Measurements from ENCODE around the gene PGAP6. TPM values are rescaled to one million over a fixed set of nuclear protein-coding genes. Genes with fewer than 3 reads are reported as not detected.

PGAP6 gene
- total and polyA plus RNA-seq, 2 of the 4 experiments (the other 2 are of a cell fraction), result 49.1 to 124 TPM

DNA sequence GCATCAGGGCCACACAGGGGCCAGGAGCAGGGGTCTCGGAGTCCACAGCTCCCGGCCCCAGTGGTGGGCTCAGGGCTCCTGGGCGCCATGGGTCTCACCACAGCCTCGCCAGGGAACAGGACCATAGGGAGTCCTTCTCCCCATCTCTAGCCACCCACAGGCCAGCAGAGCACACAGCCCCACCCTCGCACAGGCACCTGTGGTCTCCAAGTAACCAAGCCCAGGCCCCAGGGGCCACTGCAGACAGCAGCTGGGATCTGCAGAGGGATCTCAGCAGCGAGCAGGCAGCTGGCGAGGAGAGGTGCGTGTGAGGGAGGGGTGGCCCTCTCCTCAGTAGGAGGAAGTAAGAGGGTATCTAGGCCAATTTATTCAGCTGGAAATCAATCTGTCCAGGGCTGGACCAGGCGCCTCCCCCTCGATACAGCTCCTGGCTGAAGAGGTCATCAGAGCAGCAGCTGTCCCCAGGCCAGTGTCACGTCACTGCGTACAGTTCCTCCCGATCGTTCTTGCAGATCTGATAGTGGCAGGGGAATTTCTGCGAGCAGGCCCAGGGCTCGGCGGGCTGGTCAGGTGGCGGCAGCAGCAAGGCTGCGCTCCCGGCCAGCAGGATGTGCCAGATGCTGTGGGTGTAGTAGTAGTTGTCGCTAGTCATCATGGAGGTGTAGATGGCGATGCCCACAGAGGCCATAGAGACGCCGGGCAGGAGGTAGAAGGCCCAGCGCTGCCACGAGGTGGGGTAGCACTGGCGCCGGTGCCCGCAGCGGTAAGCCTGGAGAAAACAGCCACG lies 10.1 kb downstream of the PGAP6 start:
- Histone ChIP-seq H4K91ac (ENCODE audit: insufficient read depth, low read depth, low read length) (no peak overlapping the region), H4K5ac (ENCODE audit: low read depth, low read length) (no peak overlapping the region), H2AFZ (replicated peaks; ENCODE audit: low read length, poor library complexity) (no peak overlapping the region), H3K9ac (ENCODE audit: low read depth, low read length) (no peak overlapping the region), H3K9me1 (ENCODE audit: insufficient read depth, low read length) (no peaks in the 10 kb centered on the region), H3K4ac (ENCODE audit: low read depth, low read length) (no peak overlapping the region), H4K20me1 (ENCODE audit: insufficient read depth, low read length) (no peaks in the 10 kb centered on the region), H2BK15ac (ENCODE audit: low read depth, low read length) (no peak overlapping the region), H2BK120ac (ENCODE audit: low read depth, low read length) (no peak overlapping the region), H3K4me2 (ENCODE audit: low read depth, low read length) (no peak overlapping the region), H3K4me3 (ENCODE audit: insufficient read depth, low read depth, low read length) (no peak overlapping the region), H3K18ac (ENCODE audit: low read depth, low read length) (no peak overlapping the region), H3K36me3 (ENCODE audit: control insufficient read depth, insufficient read depth, low read length) (peaks cover 76% of the 10 kb centered on the region), H3K56ac (ENCODE audit: extremely low read depth, insufficient read depth, low read length) (no peak overlapping the region), H2AK5ac (ENCODE audit: low read depth, low read length) (no peak overlapping the region), H2BK20ac (ENCODE audit: low read depth, low read length) (no peak overlapping the region), H3K4me1 (ENCODE audit: control insufficient read depth, insufficient read depth, low read length) (peaks cover 7% of the 10 kb centered on the region; the same call in 1 of the 2 replicates), H3K27ac (ENCODE audit: insufficient read depth, low read length) (no peak overlapping the region), H3K79me1 (ENCODE audit: low read depth in 1 of 2, low read length in 2 of 2) (peaks cover 4 to 11% of the 10 kb centered on the region in 2 experiments; a peak in 2 of 4 replicates), H3K9me3 (ENCODE audit: control insufficient read depth, insufficient read depth, low read length) (no peaks in the 10 kb centered on the region), H4K8ac (ENCODE audit: low read depth in 2 of 2, low read length in 2 of 2) (no peak overlapping the region), H2AK9ac (replicated peaks; ENCODE audit: low read depth, low read length, poor library complexity) (peak overlapping the region; percentile 35), H3K14ac (replicated peaks; ENCODE audit: low read depth, low read length) (no peak overlapping the region), H3K23ac (ENCODE audit: low read depth, low read length) (no peak overlapping the region), H3K27me3 (ENCODE audit: control insufficient read depth, insufficient read depth, low read length) (no peaks in the 10 kb centered on the region), H2BK5ac (ENCODE audit: low read depth, low read length, poor library complexity, severe bottlenecking) (no peak overlapping the region)
- ATAC-seq (ENCODE audit: low read depth), result no peak
- TF ChIP-seq, protein P1, sequence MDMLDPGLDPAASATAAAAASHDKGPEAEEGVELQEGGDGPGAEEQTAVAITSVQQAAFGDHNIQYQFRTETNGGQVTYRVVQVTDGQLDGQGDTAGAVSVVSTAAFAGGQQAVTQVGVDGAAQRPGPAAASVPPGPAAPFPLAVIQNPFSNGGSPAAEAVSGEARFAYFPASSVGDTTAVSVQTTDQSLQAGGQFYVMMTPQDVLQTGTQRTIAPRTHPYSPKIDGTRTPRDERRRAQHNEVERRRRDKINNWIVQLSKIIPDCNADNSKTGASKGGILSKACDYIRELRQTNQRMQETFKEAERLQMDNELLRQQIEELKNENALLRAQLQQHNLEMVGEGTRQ (IDR thresholded peaks at IDR 0.05; ENCODE audit: low read depth, low read length), result no peak
- ChIA-PET CTCF (no interaction called here), POLR2A (ENCODE audit: unreplicated experiment) (no interaction called here)
- DNase-seq, result no peak
- intact Hi-C loops (cut with micrococcal nuclease), result no loop called here
- in situ Hi-C loops (cut with MboI; ENCODE audit: low sequenced_read_pairs), result no loop called here
- 94% methylated on average over 15 of the region's 31 CpGs; no CpG with 5 or more reads in 1 of the 2 experiments for WGBS, 2 experiments (ENCODE audit: extremely low coverage in 2 of 2, insufficient read length in 1 of 2)
- no TSS peak for BruUV-seq (replicated peaks)
- dilution Hi-C loops (cut with HindIII; ENCODE audit: low sequenced_read_pairs, unreplicated experiment), result no loop called here
